Measurements from ENCODE around the gene NANP. TPM values are rescaled to one million over a fixed set of nuclear protein-coding genes. Genes with fewer than 3 reads are reported as not detected.

NANP gene
- total RNA-seq, 1 donor from 2014 or later: 3.8 TPM

DNA sequence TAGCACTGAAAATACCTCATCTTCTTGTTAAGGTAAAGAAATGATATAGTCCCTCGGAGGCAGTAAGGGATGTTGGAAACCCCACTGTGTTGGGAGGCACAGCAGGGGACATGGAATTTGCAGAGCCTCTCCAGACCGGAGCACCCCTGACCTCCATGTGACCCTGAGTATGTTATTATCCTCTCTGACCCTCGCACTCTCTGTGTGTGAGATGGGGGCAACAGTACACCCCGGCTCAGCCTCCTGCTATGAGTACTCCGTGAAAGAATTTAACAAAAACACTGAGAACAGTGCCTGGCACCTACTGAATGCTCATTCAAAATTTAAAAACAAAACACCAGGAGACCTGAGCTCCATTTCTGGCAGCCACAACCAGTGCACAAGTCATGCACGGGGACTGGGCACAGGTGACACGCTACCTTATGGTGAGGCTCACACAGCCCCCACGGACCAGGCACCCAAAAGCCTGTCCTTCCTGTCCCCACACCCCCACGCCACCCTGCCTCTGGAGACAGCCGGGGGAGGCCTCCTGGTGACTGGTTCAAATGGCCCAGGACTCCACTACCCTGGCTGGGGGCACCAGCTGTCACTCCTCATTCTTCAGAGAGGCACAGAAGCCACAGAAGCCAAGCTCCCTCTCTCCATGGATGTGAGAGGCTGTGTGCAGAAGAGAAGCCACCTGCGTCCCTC lies 44.6 kb downstream of the NANP start:
- ATAC-seq: no peak
- no peak for DNase-seq (ENCODE audit: missing footprints)
- intact Hi-C loops (cut with DNase I): no loop called here

GRCh38 chr20:25576783-25577530 lies 46.9 kb downstream of the NANP start:
- DNase-seq (ENCODE audit: missing footprints) (no peak), ATAC-seq (no peak)
- intact Hi-C loops (cut with DNase I): no loop called here

DNA sequence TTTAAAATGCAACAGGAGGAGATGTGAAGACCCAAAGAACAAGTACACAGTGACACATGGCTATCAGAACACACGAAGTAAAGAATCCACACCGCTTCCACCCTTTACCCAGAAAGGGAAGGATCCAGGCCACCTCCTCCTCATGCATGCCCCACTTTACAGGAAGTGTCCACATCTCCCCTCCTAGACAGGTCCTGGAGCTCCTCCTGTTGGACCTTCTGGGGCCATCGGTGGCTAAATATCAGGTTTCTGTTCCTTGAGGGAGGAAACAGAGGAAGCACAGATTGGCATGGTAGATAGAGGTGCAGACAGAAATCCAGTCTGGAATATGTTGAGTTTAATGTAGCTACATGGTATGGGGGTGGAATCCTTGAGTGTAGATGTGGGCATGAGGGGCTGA lies 49.4 kb downstream of the NANP start:
- DNase-seq (ENCODE audit: missing footprints) (no peak), ATAC-seq (no peak)
- intact Hi-C loops (cut with DNase I): no loop called here

DNA sequence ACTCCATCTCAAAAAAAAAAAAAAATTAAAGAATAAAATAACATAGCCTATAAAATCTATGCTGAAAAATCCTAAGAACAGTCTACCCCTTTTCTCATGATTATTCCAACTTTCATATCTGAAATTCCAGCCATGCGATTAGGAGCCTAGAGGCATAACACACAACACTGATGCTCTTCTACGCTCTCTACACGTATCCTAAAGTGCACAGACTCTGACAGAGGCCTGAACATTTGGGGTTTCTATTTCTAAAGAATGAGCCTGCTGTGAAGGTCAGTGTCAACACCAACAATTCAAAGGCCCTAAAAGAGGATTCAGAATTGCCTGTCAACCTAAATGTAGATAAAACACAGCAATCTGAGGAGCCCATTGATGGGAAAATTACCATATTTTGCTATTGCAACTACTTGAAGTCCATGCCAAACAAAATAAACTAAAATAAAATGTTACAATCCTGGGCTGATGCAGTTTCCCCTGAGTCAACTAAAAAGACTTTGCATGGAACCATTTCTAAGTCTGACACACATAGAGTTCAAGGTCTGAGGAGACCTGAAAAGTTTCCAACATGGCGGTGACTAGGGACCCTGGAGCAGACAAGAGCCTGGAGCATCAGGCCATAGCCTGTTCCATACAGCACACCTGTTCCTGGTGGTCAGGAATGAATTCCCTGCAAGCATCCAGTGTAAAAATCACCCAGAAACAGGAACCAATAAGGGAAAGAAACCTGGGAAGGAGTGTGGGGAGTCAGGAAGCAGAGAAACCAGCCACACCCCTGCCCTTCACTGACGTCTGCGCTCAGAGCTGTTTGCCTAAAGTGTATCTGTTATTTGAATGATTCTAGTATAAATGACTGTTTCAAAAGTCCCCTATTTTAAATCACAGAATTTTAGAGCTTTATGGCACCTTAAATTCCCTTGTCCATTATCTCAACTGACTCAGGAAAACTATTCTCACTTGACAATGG lies 50.2 kb downstream of the NANP start:
- ATAC-seq: no peak
- intact Hi-C loops (cut with DNase I): no loop called here
- DNase-seq (ENCODE audit: missing footprints): no peak

DNA sequence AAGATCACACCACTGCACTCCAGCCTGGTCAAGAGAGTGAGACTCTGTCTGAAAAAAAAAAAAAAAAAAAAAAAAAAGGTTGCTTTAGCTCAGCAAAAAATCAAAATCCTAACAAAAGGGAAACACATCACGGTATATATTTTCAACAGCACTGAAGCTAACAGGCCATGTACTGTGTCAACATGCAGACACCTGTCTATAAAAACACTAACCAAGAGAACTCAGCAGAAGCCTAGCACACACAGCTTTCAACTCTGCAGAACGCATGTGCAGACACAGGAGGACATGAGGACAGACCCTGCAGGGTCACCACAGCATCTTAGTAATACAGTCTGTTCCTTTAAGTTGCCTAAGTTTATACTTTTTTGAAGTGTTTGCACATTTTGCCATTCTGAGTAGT lies 52.0 kb downstream of the NANP start:
- DNase-seq (ENCODE audit: missing footprints): no peak
- intact Hi-C loops (cut with DNase I): no loop called here
- ATAC-seq: no peak

DNA sequence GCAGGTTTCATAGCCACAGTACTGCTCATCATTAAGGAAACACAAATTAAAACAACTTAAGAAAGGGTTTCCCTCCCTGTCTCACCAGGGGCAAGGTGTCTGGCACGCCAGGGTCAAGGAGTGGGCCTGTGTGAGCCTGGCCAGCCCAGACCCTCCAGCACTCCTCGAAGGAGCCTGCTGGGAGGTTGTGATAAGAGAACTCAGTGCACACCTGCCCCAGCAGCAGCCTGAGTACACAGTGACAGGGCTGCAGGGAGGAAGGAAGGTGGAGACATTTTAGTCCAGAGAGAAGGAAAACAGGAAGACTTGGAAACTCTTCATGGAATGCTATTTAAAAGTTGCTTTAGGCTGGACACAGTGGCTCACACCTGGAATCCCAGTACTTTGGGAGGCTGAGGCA lies 52.6 kb downstream of the NANP start:
- intact Hi-C loops (cut with DNase I): no loop called here
- DNase-seq (ENCODE audit: missing footprints) (no peak), ATAC-seq (no peak)

GRCh38 chr20:25570148-25570530 lies 53.7 kb downstream of the NANP start:
- intact Hi-C loops (cut with DNase I): no loop called here
- ATAC-seq (no peak), DNase-seq (ENCODE audit: missing footprints) (no peak)

DNA sequence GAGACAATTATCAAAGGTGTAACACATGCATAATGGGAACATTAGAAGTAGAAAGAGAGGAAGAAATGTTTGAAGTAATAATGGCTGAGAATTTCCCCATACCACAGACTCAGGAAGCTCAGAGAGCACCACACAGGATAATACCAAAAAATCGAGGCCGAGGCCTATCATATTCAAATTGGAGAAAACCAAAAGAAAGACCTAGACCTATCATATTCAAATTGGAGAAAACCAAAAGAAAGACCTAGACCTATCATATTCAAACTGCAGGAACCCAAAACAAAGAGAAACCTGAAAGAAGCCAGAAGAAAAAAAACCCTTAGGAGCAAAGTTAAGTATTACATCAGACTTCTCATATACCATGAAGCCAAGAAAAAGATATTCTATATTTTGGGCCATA lies 56.5 kb downstream of the NANP start:
- DNase-seq (ENCODE audit: missing footprints) (no peak), ATAC-seq (no peak)
- intact Hi-C loops (cut with DNase I): no loop called here

GRCh38 chr20:25566821-25567220 lies 57.0 kb downstream of the NANP start:
- ATAC-seq: no peak
- no peak for DNase-seq (ENCODE audit: missing footprints)
- intact Hi-C loops (cut with DNase I): no loop called here

DNA sequence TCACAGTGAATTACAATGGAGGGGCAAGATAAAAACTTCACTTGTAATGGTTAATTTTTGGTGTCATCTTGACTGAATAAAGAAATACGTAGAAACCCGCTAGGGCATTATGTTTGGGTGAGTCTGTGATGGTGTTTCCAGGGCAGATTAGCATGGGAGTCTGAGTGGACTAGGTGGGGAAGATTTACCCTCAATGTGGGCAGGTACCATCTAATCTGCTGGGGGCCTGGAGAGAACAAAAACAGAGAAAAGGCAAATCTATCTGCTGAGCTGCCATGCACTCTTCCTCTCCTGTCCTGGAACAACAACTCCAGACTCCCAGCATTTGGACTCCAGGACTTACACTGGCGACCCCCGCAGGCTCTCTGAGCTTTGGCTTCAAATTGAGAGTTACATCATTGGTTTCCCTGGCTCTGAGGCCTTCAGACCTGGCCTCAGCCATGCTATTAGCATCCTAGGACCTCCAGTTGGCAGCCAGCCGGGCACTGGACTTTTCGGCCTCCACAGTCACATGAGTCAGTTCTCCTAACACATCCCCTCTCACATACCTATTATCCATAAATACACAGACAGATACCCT lies 58.1 kb downstream of the NANP start:
- DNase-seq (ENCODE audit: missing footprints) (no peak), ATAC-seq (no peak)
- intact Hi-C loops (cut with DNase I): no loop called here

- intact Hi-C loops (cut with DNase I): no loop called here
- DNase-seq (ENCODE audit: missing footprints) (no peak), ATAC-seq (no peak)
These were observed 59.9 kb downstream of the NANP start for GRCh38 chr20:25563876-25564275.

DNA sequence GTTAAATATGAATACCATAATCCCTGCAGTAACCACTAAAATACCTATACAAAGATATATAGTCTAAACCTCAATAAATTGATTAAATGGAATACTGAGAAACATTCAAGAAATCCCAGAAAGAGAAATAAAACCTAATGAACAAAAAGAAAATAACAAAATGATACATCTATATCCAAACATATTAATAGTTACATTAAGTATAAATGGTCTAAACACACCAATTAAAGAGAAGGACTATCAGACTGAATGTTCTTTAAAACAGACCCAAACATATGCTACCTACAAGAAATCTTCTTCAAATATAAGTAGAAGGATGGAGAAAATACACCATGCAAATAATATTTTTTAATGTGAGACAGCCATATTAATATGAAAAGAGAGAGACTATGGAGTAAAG lies 60.5 kb downstream of the NANP start:
- ATAC-seq (no peak), DNase-seq (ENCODE audit: missing footprints) (no peak)
- intact Hi-C loops (cut with DNase I): no loop called here

Other genes with a start within 250 kb of the NANP start
- gene ABHD12, start 233.2 kb downstream of the NANP start, total RNA-seq: 23.3 TPM
- gene GINS1, start 216.3 kb downstream of the NANP start, total RNA-seq: 0.73 TPM
- gene NINL, start 38.5 kb downstream of the NANP start, total RNA-seq: 7.8 TPM
- 7.0 TPM for gene ZNF337, start 72.8 kb upstream of the NANP start, total RNA-seq